ENCODE data around the gene MRPL40. TPM values are rescaled to one million over a fixed set of nuclear protein-coding genes. Genes with fewer than 3 reads are reported as not detected.

Gene MRPL40
- total and polyA plus RNA-seq, 2 donors (not counting 1 experiment from before 2014, with no cell fraction given) = 12.5 to 21.9 TPM

DNA sequence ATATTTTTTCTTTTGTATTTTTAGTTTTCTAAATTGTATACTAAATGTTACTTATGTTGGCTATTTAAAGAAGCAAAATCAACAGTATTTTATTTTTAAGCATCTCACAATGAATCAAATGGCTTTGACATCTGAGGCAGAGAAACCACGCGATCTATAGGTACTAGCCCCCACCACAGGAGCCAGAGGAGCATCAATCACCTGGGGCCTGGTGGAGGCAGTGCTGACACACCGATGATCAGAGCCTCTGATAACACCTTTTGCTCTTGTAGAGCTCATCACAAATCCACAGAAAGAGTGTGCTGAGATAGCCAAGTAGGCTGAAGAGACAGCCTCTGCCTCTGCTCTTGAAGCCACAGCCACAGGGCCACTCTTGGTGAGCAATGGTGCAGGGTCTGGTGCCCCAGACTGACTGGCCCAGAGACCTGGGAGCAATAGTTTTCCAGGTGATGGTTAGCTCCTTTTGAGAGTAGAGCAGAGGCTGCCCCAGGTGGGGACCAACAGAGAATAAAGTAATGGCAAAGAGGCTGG is 26.0 kb upstream of the MRPL40 start:
- no peak overlapping the region for H3K4me3 ChIP-seq (ENCODE audit: control extremely low read depth in 1 of 5, extremely low read depth in 1 of 5, insufficient read depth in 1 of 5, low read depth in 2 of 5, low read length in 4 of 5)
- ATAC-seq (ENCODE audit: low read depth) (no peak), DNase-seq (no peak)
- TF ChIP-seq, protein P1, sequence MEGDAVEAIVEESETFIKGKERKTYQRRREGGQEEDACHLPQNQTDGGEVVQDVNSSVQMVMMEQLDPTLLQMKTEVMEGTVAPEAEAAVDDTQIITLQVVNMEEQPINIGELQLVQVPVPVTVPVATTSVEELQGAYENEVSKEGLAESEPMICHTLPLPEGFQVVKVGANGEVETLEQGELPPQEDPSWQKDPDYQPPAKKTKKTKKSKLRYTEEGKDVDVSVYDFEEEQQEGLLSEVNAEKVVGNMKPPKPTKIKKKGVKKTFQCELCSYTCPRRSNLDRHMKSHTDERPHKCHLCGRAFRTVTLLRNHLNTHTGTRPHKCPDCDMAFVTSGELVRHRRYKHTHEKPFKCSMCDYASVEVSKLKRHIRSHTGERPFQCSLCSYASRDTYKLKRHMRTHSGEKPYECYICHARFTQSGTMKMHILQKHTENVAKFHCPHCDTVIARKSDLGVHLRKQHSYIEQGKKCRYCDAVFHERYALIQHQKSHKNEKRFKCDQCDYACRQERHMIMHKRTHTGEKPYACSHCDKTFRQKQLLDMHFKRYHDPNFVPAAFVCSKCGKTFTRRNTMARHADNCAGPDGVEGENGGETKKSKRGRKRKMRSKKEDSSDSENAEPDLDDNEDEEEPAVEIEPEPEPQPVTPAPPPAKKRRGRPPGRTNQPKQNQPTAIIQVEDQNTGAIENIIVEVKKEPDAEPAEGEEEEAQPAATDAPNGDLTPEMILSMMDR (IDR thresholded peaks at IDR 0.05) = no peak
- TF ChIP-seq EZH2 (IDR thresholded peaks at IDR 0.05; ENCODE audit: borderline replicate concordance, insufficient read depth, low read depth, low read length, poor library complexity, severe bottlenecking) = no peak
- Mint-ChIP-seq H3K27ac (no peak overlapping the region), H3K27me3 (no peaks in the 10 kb centered on the region), H3K9me3 (ENCODE audit: insufficient read depth) (no peaks in the 10 kb centered on the region), H3K4me1 (peaks cover 15% of the 10 kb centered on the region), H3K4me3 (no peak overlapping the region)
- CTCF ChIA-PET = interaction anchor here (0.7 to 1.1 kb wide), 2 partner anchors 16 to 22 kb away, joined by 3 read pairs; no protein-coding TSS in a partner anchor
- intact Hi-C loops (cut with micrococcal nuclease) = no loop called here
- no peaks in the 10 kb centered on the region for H3K9me3 ChIP-seq (ENCODE audit: control extremely low read depth in 1 of 3, control insufficient read depth in 2 of 3, insufficient read depth in 1 of 3, low read length in 2 of 3)
- no peak overlapping the region for H3K27ac ChIP-seq (ENCODE audit: low read length in 2 of 2)
- peaks cover 0 to 68% of the 10 kb centered on the region in 2 experiments for H3K36me3 ChIP-seq (replicated peaks in 1 of 2; ENCODE audit: control extremely low read depth in 1 of 2, control insufficient read depth in 1 of 2, extremely low read depth in 1 of 2, insufficient read depth in 2 of 2, low read length in 1 of 2)
- peaks cover 12% of the 10 kb centered on the region for H4K20me1 ChIP-seq (ENCODE audit: control insufficient read depth, insufficient read depth, low read length, poor library complexity, severe bottlenecking)
- WGBS (ENCODE audit: insufficient coverage) = 94% methylated on average over 3 of the region's 3 CpGs
- POLR2A ChIA-PET = no interaction called here
- H3K4me2 ChIP-seq (replicated peaks; ENCODE audit: low read depth, low read length, poor library complexity, severe bottlenecking) = no peak overlapping the region
- H3K4me1 ChIP-seq (ENCODE audit: control insufficient read depth in 2 of 2, insufficient read depth in 2 of 2, low read length in 2 of 2) = peaks cover 6 to 8% of the 10 kb centered on the region in 2 donors
- H3K9ac ChIP-seq (ENCODE audit: low read length) = no peak overlapping the region
- H2AFZ ChIP-seq (ENCODE audit: insufficient read depth, low read depth, low read length, poor library complexity, severe bottlenecking) = no peak overlapping the region
- no peaks in the 10 kb centered on the region for H3K79me2 ChIP-seq (ENCODE audit: control insufficient read depth, insufficient read depth, low read length)
- no peaks in the 10 kb centered on the region for H3K27me3 ChIP-seq (replicated peaks in 1 of 4; ENCODE audit: control extremely low read depth in 1 of 4, control insufficient read depth in 3 of 4, insufficient read depth in 4 of 4, low read length in 3 of 4)

DNA sequence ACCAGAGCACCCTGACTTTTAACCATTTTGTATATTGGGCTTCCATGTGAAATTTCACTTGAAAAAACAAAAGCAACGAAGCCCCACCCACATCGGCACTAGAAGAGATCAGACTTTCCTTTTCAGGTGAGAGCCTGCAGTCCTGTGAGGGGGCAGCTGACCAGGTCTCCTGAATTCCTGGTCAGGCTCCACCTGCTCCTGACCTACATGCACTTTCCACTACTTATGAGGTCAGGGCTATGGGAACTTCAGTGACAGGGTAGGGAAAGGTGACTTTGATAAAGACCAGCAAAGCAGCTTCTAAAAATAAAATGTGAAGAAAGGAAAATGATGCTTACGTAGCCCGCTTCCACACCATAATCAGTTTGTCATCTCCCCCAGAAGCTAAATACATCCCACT is 25.5 kb upstream of the MRPL40 start:
- DNase-seq (no peak), ATAC-seq (ENCODE audit: low read depth) (no peak)
- Mint-ChIP-seq H3K9me3 (ENCODE audit: insufficient read depth) (no peaks in the 10 kb centered on the region), H3K4me1 (peaks cover 18% of the 10 kb centered on the region), H3K4me3 (no peak overlapping the region), H3K27ac (no peak overlapping the region), H3K27me3 (no peaks in the 10 kb centered on the region)
- H3K4me3 ChIP-seq (ENCODE audit: control extremely low read depth in 1 of 5, extremely low read depth in 1 of 5, insufficient read depth in 1 of 5, low read depth in 2 of 5, low read length in 4 of 5) = no peak overlapping the region
- TF ChIP-seq, protein P1 (IDR thresholded peaks at IDR 0.05) = no peak
- TF ChIP-seq EZH2 (IDR thresholded peaks at IDR 0.05; ENCODE audit: borderline replicate concordance, insufficient read depth, low read depth, low read length, poor library complexity, severe bottlenecking) = no peak
- H3K9ac ChIP-seq (ENCODE audit: low read length) = no peak overlapping the region
- intact Hi-C loops (cut with micrococcal nuclease) = no loop called here
- CTCF ChIA-PET = interaction anchor here (0.7 to 1.1 kb wide), 2 partner anchors 16 to 22 kb away, joined by 3 read pairs; no protein-coding TSS in a partner anchor
- H2AFZ ChIP-seq (ENCODE audit: insufficient read depth, low read depth, low read length, poor library complexity, severe bottlenecking) = no peak overlapping the region
- no peaks in the 10 kb centered on the region for H3K9me3 ChIP-seq (ENCODE audit: control extremely low read depth in 1 of 3, control insufficient read depth in 2 of 3, insufficient read depth in 1 of 3, low read length in 2 of 3)
- H3K27ac ChIP-seq (ENCODE audit: low read length in 2 of 2) = no peak overlapping the region
- H3K27me3 ChIP-seq (replicated peaks in 1 of 4; ENCODE audit: control extremely low read depth in 1 of 4, control insufficient read depth in 3 of 4, insufficient read depth in 4 of 4, low read length in 3 of 4) = no peaks in the 10 kb centered on the region
- H3K4me2 ChIP-seq (replicated peaks; ENCODE audit: low read depth, low read length, poor library complexity, severe bottlenecking) = no peak overlapping the region
- peaks cover 3% of the 10 kb centered on the region for H3K79me2 ChIP-seq (ENCODE audit: control insufficient read depth, insufficient read depth, low read length)
- peaks cover 17% of the 10 kb centered on the region for H4K20me1 ChIP-seq (ENCODE audit: control insufficient read depth, insufficient read depth, low read length, poor library complexity, severe bottlenecking)
- H3K36me3 ChIP-seq (replicated peaks in 1 of 2; ENCODE audit: control extremely low read depth in 1 of 2, control insufficient read depth in 1 of 2, extremely low read depth in 1 of 2, insufficient read depth in 2 of 2, low read length in 1 of 2) = peaks cover 0 to 63% of the 10 kb centered on the region in 2 experiments
- peaks cover 6 to 8% of the 10 kb centered on the region in 2 donors for H3K4me1 ChIP-seq (ENCODE audit: control insufficient read depth in 2 of 2, insufficient read depth in 2 of 2, low read length in 2 of 2)
- no CpG with 5 or more reads among the region's 4 CpGs for WGBS (ENCODE audit: insufficient coverage)
- POLR2A ChIA-PET = no interaction called here
